RWPE2 (cell line): ENCODE data around the gene LHFPL2.

ENCODE experiments used
- ATAC-seq: fragments of 200-7000 bp; cut with Tn5 transposase; 3 replicates; pipeline ENCODE4 v1.9.1; 2021; ENCODE audit warnings: low read depth
- DNase-seq: peaks from one replicate; pipeline ENCODE4 v3.0.0-alpha.2; 2020; ENCODE audit warnings: low spot score
- H3K27ac ChIP-seq: fragments of 450-650 bp; 2 replicates; pipeline ENCODE4 v1.5.1; 2017; ENCODE audit warnings: mild to moderate bottlenecking; ENCODE audit not compliant: poor library complexity, severe bottlenecking
- H3K27me3 ChIP-seq: fragments of 250-450 bp; sonication (Bioruptor Pico); 2 replicates; pipeline ENCODE4 v1.5.1; 2021; ENCODE audit warnings: mild to moderate bottlenecking, moderate library complexity; ENCODE audit not compliant: insufficient read depth, poor library complexity, severe bottlenecking
- H3K36me3 ChIP-seq: fragments of 250-450 bp; sonication (Bioruptor Pico); 2 replicates; pipeline ENCODE4 v1.5.1; 2020; ENCODE audit warnings: low read depth, mild to moderate bottlenecking, moderate library complexity
- H3K4me1 ChIP-seq: fragments of 250-450 bp; sonication (Bioruptor Pico); 2 replicates; pipeline ENCODE4 v1.5.1; 2021; ENCODE audit warnings: mild to moderate bottlenecking, moderate library complexity; ENCODE audit not compliant: insufficient read depth, poor library complexity, severe bottlenecking
- H3K4me3 ChIP-seq: fragments of 250-450 bp; sonication (Bioruptor Pico); 2 replicates; pipeline ENCODE4 v1.5.1; 2021; ENCODE audit warnings: mild to moderate bottlenecking, moderate library complexity; ENCODE audit not compliant: severe bottlenecking
- H3K9me3 ChIP-seq: fragments of 250-450 bp; sonication (Bioruptor Pico); 2 replicates; pipeline ENCODE4 v1.5.1; 2021; ENCODE audit warnings: mild to moderate bottlenecking, moderate library complexity; ENCODE audit not compliant: severe bottlenecking
- CTCF ChIP-seq: fragments of 450-650 bp; IDR thresholded peaks from one replicate; pipeline ENCODE4 v1.5.1; 2017; ENCODE audit warnings: mild to moderate bottlenecking, moderate library complexity; ENCODE audit not compliant: poor library complexity, severe bottlenecking

The LHFPL2 gene

GRCh38 chr5:78561261-78561660 is 87.3 kb downstream of the LHFPL2 start:
- no peak overlapping the region for H3K27ac ChIP-seq
- ATAC-seq (no peak), DNase-seq (no peak)
- no peaks in the 10 kb centered on the region for H3K4me1 ChIP-seq
- no peaks in the 10 kb centered on the region for H3K27me3 ChIP-seq
- H3K4me3 ChIP-seq = no peak overlapping the region
- H3K36me3 ChIP-seq = peaks cover 34% of the 10 kb centered on the region
- TF ChIP-seq CTCF = no peak
- no peaks in the 10 kb centered on the region for H3K9me3 ChIP-seq

DNA sequence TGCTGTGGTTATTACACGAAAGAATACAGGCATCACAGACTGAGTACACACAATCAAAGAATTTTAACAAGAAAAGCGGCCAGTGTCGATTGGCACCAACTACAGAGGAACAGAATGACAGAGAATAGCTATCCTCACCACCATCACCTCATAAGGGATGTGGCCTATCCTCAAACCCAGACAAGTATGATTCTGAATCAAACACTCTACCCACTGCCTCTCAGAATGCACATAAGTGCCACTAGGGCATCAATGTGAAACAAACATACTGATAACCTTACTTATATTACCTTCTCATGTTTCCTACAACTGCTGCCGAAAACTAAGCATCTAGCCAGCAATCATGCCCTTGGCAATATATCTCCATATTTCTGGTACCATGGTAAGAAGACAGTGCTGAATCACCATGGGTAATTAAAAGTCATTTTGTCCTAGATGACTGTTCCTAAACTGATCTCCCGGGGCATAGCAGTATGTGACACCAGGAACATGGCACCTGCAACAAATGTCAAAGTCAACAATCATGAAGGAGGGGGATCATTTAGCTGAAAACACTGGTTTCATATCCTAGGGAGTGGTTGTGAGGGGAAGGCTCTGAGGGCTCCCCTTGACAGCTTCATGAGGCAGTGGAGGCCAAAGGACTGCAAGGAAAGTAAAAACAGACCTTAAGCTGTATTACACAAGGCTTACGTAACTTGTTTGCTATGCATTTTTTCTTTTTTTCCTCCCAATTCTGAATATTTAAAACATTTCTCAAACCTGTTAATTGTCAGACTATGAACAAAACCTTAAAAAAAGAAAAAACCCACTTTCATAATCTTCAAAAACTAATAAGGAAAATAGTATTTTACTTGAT is 88.3 kb downstream of the LHFPL2 start:
- Histone ChIP-seq H3K27me3 (no peaks in the 10 kb centered on the region), H3K36me3 (peaks cover 24% of the 10 kb centered on the region), H3K27ac (no peak overlapping the region), H3K9me3 (no peaks in the 10 kb centered on the region), H3K4me1 (no peaks in the 10 kb centered on the region), H3K4me3 (no peak overlapping the region)
- no peak for DNase-seq
- ATAC-seq = no peak
- TF ChIP-seq CTCF = no peak

GRCh38 chr5:78557601-78558000 is 91.0 kb downstream of the LHFPL2 start:
- Histone ChIP-seq H3K4me3 (no peak overlapping the region), H3K4me1 (no peaks in the 10 kb centered on the region), H3K9me3 (no peaks in the 10 kb centered on the region), H3K27ac (no peak overlapping the region), H3K36me3 (peaks cover 6% of the 10 kb centered on the region; the same call in 1 of the 2 replicates), H3K27me3 (no peaks in the 10 kb centered on the region)
- DNase-seq = no peak
- no peak for TF ChIP-seq CTCF
- ATAC-seq = no peak

DNA sequence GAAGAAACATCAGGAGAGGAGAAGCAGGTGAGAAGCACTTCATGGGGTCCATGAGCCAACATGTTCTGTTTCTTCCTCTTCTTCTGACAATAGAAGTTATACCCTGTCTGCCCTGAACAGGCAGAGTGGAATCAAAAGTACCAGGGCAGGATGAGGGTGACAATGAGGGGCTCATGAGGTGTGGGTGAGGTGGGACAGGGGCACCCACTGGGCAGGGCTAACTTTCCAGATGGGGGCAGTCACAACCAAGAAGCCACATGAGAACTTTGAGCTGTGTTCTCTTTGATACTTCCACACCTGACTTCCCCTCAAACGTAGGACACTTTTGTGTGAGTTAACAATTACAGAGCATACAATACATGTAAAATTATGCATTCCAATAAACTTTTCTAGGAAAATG is 92.7 kb downstream of the LHFPL2 start:
- no peak for ATAC-seq
- DNase-seq = no peak
- Histone ChIP-seq H3K9me3 (no peaks in the 10 kb centered on the region), H3K4me3 (no peak overlapping the region), H3K27me3 (no peaks in the 10 kb centered on the region), H3K4me1 (no peaks in the 10 kb centered on the region), H3K27ac (no peak overlapping the region), H3K36me3 (peaks cover 4% of the 10 kb centered on the region; the same call in 1 of the 2 replicates)
- TF ChIP-seq CTCF = no peak

- H3K4me1 ChIP-seq = no peaks in the 10 kb centered on the region
- peaks cover 9% of the 10 kb centered on the region for H3K36me3 ChIP-seq
- no peak overlapping the region for H3K4me3 ChIP-seq
- no peak for TF ChIP-seq CTCF
- H3K27me3 ChIP-seq = no peaks in the 10 kb centered on the region
- no peaks in the 10 kb centered on the region for H3K9me3 ChIP-seq
- DNase-seq = no peak
- no peak for ATAC-seq
- no peak overlapping the region for H3K27ac ChIP-seq
These were observed 93.9 kb downstream of the LHFPL2 start for GRCh38 chr5:78554670-78555069.
